IPS DF 4.7 (cell line): ENCODE data around the gene SLC29A3.

Experiments
- DNase-seq: peaks from one replicate; pipeline ENCODE4 v3.0.0-alpha.2; 2013; ENCODE audit warnings: low spot score; ENCODE audit errors: extremely low read depth

Gene SLC29A3

DNA sequence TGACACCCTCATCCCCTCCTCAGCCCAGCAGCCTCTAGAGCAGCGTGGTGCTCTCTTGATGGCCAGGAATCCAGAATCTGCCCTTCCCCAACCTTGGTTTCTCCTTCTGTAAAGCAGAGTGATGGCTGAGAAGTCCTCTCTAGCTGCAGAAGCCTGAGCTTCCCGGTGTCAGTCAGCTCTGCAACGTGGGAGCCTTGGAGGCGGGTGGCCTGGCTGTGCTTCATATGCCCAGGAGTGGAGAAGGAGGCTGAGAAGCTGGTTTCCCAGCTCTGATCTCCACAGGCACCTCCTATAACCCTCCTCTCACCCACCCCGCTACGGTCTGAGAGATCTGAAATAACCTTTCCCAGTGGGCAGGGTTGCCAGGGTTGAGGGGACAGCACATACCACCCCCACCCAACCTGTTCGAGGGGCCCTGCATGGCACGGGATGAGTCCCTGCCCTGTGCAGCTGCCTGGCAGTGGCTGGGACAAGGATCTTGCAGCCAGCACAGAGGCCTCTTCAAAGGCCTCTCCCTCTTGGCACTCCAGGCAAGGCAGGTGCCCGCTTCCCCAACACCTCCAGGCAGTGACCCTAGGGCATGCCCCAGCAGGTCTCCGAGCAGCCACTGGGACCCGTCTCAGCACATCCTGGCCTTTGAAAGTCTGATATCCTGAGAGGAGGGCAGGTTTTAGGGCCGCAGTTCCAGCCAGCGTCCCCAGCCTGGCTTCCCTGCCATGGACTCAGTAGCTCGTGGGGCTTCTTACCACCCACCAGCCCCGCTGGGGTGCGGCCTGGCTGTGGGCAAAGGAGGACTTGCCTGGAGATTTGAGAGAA lies 18.3 kb upstream of the SLC29A3 start:
- no peak for DNase-seq

DNA sequence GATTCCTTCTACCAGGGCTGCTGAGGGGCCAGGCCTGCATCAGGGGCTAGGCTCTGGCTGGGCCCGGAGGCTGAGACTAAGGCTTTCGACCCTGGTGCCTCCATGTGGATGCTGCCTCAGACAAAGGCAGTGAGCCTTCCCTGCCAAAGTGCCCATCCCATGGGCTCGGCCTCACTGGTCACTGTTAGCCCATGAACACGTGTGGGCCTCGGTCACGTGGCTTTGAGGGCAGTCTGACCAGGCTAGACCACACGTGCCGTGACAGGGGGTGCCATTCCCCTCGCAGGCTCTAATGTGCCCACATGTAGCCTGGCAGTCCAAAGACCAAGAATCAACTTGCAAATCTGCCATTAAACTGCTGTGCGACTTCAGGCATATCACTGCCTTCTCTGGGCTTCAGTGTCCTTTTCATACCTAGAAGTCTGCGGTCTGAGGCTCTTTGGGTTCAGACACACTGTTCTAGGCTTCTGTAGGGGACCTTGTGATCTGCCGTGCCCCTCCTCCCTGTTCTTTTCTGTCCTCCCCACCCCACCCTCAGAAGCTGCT lies 17.6 kb upstream of the SLC29A3 start:
- DNase-seq: no peak

DNA sequence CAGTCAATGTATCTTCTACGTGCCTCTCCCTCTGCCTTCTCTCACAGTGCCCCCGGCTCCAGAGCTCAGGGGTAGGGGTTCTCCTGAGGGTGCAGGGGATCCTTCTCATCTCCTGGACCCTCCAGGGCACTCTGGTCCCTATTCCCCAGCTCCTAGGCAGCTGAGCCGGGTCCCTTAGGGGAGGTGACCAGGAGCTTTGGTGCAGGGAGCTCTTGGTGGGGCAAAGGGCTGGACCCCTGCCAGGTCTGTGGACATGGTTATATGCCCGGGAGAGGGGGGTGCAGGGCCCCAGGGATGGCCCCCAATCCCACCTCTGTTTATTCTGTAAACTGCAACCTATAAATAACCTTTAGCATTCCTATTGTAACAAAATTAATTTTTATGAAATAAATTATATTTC lies 16.6 kb upstream of the SLC29A3 start:
- DNase-seq: no peak

DNA sequence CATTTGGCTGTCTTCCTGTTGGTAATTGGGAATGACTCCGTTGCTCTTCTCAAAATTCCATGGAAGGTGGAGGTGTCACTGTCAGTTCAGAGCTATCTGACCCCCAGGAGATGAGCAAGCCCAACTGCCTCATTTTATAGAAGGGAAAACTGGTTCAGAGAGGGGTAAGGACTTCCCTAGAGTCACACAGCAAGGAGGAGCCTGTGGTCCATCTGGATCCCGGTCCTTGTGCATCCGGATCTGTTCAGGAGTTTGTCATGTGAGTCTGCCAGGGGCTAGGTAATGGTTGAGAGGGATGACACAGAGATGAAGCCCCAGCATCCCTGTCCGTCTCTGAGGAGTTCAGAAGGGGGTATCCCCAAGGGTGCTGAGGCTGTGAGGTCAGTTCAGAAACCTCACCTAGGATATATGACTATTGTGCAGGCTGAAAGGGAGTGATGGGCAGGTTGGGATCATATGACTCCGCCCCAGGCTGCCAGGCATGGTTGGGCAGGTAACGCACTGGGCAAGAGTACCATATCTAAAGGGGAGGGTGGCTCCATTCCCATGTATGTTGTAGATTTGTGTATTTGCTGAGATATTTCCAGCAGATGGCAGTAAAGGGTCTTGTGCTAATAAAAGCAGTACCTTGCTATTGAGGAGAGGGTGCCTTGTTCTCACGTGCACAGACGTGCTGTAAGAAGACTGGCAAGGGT lies 16.0 kb upstream of the SLC29A3 start:
- no peak for DNase-seq

DNA sequence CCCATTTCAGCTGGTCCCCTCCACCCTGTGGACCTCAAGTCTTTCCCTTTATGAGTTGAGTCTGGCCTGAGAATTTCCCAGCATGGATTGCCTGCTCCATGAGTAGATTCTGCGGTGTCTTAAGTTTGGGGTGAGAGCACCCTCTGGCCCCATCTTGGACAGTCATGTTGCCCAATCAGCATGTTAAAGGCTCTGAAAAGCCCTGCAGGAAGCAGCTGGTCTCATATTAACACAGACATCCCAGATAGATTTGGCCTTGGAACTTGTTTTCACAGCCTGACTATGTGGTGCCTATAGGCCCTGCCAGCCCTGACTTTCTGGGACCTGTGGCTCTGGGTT lies 15.5 kb upstream of the SLC29A3 start:
- DNase-seq: no peak

DNA sequence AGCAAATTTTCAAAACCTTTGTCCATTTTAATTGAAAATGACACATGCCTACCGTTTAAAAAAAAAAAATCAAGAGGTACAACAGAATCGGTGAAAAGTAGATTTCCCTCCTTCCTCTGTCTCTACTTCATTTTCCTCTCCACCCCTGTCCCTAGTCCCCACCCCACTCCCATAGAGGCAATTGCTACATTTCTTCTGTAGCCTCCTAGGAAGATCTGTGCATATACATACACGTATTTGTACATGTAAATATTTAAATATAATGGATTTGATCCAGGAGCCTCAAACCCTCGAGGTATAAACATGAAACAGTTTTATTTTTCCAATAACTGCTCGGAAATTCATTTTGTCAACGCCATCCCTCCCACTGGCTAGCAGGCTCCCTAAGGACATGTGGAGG lies 14.1 kb upstream of the SLC29A3 start:
- DNase-seq: no peak

DNA sequence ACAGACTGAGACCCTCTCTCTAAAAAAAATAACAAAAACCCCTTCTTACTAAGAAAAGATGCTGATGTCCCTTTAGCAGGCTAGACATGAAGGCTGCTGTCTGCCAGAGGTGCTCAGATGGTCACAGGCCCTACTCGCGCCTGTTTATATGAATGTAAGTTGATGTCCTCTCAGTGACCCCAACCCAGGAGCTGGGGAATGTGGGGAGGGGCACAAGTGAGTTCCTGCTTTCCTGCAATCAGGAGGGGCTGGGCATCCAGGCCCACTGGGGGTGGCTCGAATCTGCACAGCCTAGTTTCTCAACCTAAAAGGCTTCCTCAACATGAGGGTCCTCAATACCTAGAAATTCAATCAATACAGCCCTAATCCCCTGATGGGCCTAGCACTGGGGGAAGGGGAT lies 12.1 kb upstream of the SLC29A3 start:
- no peak for DNase-seq

DNA sequence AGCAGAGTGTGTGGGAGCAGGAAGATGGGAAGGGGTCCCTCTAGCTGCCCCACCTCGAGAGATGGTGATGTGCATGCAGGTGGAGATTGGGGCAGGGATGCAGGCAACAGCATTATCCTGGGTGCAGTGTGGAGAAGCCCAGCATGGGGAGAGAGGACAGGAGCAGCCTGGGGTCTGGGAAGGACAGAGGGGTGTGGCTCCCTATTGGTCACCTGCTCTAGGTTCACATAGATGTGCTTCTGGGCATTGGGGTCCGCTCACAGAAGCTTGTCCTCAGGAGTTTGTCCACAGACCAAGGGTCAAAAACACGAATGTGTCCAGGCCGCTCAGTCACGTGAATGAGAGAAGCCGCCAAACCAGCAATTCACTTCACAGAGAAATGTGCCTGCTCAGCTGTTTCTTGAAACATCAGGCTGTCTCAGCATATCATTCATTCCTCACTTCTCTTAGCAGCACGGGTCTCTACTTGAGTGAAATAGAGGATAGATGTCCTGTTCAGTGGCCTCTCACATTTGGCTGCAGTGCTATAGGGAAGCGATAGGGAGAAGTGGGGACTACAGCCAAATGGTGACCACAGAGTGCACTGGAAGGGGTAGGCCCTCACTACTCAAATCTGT lies 11.5 kb upstream of the SLC29A3 start:
- DNase-seq: no peak

DNA sequence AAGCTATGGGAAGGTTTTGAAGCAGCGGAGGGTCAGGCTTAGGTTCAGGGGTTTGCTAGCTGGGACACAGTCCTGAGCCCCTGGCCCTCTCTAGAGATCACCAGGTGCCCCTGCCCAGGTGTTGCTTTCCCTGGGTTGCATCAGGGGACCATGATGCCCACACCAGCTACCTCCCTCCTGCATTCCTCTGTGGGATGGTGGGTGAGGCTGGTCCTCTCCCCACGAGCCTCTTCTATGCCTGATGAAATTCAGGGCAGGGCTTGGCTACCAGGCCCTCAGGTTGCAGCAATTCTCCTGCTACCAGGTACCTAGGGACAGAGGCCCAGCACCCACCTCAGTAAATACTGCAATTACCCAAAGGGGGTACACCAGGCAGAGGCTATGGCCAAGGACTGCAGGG lies 10.8 kb upstream of the SLC29A3 start:
- DNase-seq: no peak

DNA sequence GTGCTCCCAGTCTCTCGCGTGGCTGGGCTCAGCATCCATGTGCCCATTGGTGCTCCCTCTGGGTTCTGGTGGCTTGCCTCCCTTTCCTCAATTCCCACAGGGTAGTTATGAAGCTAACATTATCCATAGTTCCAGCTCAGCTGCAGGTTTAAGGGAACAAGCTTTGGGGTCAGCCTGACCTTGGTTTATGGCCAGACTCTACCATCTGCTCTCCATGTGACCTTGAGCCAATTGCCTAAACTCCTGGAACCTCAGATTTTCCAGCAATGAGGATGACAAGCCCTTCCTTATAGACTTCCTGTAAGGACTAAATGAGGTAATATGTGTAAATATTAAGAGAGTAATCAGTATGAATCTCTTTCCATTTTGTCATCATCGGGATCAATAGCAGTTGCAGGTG lies 10.1 kb upstream of the SLC29A3 start:
- no peak for DNase-seq

DNA sequence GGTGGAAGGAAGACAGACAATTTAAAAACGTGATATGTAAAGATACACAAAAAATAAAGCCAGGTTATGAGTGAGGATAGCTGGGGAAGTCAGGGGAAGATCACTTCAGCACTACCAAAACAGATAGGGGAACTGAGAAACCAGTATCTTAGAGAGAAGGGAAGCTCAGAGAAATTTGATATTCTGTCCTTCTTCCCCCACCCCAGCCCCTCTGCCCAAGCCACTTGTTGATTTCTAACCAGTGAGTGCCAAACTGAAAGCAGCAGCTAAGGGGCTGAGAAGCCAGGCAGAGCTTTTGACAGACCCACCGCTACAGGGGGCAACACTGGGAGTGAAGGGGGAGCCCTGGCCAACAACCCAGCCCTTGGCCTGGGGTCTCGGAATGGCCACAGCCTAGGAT lies 9.1 kb upstream of the SLC29A3 start:
- no peak for DNase-seq

DNA sequence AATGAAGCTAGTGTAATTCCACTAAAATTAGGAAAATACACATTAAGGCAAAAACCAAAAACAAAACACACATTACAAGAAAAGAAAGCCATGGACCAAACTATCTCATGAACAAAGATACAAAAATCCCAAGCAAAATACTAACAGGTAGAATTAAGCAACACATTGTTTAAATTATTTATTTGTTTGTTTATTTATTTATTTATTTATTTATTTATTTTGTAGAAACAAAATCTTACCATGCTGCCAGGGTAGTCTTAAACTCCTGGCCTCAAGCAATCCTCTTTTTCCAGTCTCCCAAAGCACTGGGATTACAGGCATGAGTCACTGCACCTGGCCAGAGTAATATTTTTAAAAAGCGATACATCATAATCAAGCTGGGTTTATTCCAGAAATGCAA lies 6.8 kb upstream of the SLC29A3 start:
- DNase-seq: no peak

DNA sequence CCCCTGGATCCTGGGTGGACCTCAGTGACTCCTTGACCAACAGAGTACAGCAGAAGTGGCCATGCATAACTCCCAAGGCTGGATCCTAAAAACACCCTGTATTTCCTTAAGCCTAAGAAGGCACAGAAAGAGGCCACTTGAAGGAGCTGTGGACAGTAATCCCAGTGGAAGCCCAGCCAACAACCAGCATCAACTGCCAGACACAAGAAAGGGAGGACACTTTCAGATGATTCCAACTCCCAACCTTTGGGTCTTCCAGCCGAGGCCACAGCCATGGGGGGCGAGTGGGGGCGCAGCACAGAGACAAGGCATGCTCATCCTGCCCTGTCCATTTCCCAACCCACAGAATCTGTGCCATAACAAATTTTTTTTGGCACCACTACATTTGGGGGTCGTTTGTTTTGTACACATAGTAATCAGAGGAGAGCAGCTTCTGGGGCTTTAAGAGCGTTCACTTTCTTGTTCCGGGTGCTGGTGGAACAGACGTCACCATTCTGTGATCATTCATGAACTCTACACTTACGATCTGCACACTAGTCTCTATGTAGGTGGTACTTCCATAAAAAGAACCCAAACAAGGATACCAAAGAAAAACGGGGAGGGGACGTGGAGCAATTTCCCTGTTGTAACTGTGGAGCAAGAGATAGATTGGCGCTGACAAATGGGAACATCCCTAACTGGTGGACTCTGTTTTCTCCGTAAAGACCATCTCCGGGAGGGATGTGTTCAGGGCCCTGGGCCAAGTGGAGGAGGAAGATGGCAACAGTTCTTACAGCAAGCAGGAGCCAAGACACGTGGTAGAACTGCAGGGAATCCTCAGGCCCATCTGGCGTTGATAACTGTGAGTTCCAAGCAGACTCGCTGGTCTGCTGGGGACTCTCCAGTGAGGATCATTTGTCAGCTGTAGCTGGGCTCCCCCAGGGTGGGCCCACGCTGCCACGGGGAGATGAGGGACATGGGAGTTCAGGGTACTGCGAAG lies 6.0 kb upstream of the SLC29A3 start:
- no peak for DNase-seq

DNA sequence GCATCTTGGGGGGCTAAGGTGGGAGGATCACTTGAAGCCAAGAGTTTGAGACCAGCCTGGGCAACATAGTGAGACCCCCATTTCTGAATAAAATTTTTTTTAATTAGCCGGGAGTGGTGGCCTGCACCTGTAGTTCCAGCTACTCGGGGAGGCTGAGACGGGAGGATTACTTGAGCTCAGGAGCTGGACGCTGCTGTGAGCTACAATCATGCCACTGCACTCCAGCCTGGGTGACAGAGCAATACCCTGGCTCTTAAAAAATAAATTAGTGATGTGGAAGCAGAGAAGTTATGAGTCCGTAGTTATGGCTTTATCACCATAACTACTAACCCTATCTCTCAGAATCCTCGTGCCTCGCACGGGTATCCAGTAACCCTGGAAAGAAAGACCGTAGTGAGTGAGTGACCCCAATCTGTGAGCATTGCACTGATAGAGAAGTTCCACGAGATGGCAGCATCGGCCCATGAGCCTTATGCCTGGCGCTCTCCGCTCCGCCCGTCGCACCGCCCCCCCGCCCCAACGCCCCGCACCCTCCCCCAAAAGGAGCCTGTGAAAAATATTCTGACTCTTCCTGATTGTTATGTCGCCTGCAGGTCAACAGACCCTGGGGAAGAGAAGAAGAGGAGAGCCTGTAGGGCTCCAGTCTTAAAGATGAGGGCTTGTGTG lies 4.9 kb upstream of the SLC29A3 start:
- no peak for DNase-seq

DNA sequence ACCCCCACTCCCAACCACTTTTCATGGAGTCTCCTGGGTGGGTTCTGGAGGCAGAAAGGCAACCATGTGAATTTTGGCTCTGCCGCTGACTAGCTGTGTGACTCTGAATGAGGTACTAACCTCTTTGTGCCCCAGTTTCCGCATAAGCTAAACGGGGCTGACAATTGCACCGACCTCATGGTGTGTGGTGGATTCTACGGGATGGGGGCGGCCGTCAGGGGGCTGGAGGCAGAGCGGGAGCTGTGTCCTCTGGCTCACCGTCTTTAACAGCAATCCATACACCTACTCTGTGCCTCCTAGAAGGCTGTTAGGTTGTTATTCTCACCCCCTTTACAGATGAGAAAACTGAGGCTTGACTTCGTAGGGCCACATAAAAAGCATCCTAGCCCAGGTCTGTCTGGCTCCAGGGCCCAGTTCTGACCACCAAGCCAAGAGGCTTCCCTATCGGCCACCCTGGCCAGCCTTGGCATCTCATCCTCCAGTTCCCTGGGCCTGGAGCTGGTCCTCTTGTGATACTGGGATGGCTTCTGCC lies 4.3 kb upstream of the SLC29A3 start:
- no peak for DNase-seq

DNA sequence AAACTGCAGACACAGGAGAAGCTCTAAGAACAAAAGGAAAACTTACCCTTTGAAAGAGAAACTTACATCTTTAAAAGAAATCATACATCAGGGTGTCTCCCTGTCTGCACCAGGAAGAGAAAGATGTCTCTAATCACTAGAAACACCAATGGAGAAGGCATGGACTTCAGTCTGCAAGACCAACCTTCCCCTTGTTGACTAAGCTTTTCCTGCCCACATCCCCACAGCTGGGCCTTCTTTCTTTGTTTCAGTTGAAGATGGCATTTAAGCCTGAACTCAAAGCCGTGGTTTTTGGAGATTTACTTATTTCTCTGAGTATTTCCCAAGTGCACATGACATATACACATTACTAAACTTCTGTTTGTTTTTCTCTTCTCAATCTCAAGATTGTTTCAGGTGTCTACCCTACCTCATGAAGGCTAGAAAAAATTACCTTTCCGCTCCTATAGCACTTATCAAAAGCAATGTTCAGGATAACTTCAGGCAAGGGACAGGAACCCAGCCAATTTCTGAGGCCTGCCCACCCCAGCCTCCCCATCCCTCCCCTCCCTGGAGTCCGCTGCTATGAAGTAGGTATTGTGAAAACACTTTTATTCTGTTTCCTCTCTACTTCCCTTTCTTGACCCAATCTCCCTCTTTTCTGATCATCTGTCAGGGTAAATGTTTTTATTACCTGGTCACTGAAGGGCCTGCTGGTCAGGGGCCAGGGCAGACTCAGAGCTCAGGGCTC lies 2.8 kb upstream of the SLC29A3 start:
- no peak for DNase-seq

DNA sequence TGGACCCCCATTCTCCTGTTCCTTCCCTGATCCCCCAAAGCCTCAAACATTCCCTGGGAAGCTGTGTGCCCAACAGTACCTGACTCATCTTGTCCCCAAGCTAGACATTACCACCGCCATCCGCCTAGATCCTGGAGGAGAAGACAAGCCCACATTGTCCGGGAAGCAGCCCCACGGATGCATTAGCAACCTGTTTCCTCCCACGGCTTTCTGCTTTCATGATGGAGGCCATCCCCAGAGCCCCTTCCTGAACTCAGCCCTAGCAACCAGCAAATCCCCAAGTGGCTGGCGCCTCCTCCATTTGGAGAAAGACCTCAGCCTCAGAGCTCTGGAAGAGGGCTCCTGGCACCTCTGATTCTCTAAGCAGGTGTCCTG lies 2.3 kb upstream of the SLC29A3 start:
- no peak for DNase-seq

DNA sequence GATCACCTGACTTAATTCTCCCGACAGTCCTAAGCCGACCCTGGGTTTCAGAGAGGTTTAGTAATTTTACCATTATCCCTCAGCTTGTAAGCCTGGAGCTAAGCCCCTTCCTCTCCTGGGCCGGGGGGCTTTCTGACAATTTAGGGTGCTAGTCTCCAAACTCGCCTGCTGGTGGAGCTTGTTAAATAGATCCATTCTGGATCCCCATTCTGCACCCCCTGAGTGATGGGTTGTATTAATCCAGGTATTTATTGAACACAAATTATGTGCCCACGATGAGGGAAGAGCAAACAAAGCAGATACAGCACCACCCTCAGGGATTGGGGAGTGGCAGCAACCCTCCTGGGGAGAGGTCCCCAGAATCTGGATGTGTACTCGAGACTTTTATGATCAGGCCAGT lies 1.3 kb upstream of the SLC29A3 start:
- no peak for DNase-seq

DNA sequence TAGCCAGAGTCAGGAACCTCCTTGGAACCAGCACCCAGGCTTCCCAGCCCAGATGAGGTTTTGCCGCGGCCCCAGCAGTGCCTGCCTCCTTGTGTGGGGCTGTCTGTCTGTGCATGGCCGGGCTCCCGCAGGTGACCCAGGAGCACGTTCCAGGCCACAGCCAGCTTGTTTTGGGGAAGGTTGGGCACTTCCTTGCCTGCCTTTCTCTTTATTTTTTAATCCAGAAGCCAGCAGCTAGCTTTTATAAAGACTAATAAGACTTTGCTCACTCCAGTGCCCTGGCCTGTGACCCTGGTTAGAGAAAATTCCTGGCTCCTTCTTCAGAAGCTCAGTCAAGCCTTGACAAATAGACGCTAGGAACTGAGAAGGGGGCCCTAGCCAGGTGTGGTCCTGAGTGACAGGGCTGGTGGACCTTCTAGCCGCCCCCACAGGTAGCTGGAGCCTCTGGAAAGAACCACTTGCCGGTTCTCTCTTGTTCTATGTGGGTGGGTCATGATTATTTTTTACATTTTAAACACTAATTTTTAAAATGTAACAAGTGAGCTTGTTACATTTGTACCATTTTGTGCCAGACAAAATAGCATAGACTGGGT lies 837 bp downstream of the SLC29A3 start:
- no peak for DNase-seq

DNA sequence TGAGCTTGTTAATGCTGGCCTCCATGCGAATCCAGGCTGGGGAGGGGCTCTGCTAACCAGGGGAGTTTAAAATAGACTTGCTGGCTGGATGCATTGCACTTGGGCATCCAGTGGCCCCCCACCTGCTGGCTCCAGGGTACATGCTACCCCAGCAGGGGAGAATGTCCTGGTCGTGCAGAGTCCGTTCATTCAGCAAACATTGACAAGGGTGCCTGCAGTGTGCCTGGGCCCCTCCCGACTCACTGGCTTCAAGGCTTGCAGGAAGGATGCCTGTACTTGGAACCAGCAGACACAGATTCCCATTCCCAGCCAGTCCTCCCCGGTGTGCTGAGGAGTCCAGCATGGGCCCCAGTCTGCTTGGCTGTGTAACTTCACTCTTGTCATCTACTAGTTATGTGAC lies 1.5 kb downstream of the SLC29A3 start:
- no peak for DNase-seq
